GM12864 (cell line): Measurements from ENCODE around the gene HJV.
A peak's percentile ranks its signal among the peaks of the same experiment; 100 is the strongest.

Experiments used
- DNase-seq: peaks from one replicate; pipeline ENCODE4 v3.0.0-alpha.2; 2011; ENCODE audit warnings: low read depth
- H3K4me3 ChIP-seq: 2 replicates; pipeline ENCODE4 v1.5.1; 2011; ENCODE audit warnings: mild to moderate bottlenecking, low read depth, low read length, control low read depth
- TF ChIP-seq, protein P1 (sequence below): IDR thresholded peaks from 2 replicates; pipeline ENCODE4 v1.5.1; 2011; ENCODE audit warnings: low read depth, mild to moderate bottlenecking, moderate library complexity, low read length, control low read depth, inconsistent platforms; ENCODE audit errors: missing control alignments

The HJV gene

GRCh38 chr1:145977486-145978470, 43.8 kb downstream of the HJV start:
- TF ChIP-seq, protein P1, sequence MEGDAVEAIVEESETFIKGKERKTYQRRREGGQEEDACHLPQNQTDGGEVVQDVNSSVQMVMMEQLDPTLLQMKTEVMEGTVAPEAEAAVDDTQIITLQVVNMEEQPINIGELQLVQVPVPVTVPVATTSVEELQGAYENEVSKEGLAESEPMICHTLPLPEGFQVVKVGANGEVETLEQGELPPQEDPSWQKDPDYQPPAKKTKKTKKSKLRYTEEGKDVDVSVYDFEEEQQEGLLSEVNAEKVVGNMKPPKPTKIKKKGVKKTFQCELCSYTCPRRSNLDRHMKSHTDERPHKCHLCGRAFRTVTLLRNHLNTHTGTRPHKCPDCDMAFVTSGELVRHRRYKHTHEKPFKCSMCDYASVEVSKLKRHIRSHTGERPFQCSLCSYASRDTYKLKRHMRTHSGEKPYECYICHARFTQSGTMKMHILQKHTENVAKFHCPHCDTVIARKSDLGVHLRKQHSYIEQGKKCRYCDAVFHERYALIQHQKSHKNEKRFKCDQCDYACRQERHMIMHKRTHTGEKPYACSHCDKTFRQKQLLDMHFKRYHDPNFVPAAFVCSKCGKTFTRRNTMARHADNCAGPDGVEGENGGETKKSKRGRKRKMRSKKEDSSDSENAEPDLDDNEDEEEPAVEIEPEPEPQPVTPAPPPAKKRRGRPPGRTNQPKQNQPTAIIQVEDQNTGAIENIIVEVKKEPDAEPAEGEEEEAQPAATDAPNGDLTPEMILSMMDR = peak; percentile 83
- peak; percentile 74 for DNase-seq
- H3K4me3 ChIP-seq = no peak overlapping the region

DNA sequence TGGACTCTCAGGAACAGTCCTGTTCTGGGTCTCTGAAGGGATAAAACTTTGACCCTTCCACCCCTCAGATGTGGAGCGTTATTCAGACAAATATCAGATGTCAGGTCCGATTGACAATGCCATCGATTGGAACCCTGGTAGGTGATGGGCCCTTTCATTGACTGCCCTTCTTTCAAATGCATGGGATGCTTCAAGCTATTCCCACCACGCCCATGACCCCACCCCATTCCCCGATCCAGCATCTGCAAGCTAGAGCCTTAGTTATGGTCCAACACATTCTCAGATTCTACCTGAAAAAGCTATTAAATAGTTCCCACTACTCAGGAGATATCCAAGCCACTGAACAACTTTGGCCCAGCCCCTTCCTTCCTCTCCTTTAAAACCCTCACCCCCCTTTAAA, 44.5 kb downstream of the HJV start:
- H3K4me3 ChIP-seq = no peak overlapping the region
- TF ChIP-seq, protein P1 = no peak
- no peak for DNase-seq

DNA sequence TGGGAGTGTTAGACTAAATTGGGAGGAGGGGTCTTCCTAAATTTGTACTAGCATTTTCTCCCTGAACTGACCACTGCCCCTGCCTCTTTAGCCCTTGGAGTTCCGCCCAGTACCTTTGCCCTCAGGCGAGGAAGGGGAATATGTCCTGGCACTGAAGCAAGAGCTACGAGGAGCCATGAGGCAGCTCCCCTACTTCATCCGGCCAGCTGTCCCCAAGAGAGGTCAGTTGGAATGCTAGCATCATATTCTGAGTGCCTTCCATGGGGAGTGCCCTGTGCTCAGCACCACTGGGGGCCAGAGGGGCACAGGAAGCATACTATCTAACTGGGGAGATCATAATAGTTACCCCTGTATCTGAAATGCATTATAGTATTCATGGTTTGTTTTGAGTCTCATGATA, 46.3 kb downstream of the HJV start:
- DNase-seq = no peak
- H3K4me3 ChIP-seq = no peak overlapping the region
- TF ChIP-seq, protein P1 = no peak

DNA sequence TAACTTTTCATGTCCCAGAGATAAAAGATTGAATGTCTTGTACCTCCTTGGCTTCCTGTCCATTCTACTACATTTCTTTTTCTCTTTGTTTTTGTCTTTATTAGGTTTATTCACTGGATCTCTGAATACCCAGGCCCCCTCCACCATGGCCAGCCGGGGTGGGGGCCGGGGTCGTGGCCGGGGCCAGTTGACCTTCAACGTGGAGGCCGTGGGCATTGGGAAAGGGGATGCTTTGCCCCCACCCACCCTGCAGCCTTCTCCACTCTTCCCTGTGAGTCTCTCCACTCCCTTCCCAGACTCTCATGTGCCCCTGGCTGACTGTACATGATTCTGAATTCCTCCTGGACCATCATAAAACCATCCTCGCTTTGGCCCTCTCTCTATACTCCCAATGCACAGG, 46.8 kb downstream of the HJV start:
- TF ChIP-seq, protein P1 = no peak
- H3K4me3 ChIP-seq = no peak overlapping the region
- no peak for DNase-seq

DNA sequence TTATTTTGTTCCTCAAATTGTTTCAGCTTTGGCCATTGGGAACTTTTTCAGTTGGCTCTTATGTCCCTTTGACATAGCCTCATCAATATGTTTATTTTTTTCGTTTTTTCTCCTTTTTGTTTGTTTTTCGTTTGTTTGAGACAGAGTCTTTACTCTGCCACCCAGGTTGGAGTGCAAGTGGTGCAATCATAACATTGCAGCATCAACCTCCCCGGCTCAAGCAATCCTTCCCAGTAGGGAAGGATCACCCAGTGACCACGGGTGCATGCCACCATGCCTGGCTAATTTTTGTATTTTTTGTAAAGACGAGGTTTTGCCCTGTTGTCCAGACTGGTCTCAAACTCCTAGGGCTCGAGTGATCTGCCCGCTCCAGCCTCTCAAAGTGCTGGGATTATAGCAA, 49.0 kb downstream of the HJV start:
- no peak overlapping the region for H3K4me3 ChIP-seq
- DNase-seq = no peak
- TF ChIP-seq, protein P1 = no peak
